HepG2 (cell line): ENCODE data around the gene SIMC1. TPM values are rescaled to one million over a fixed set of nuclear protein-coding genes. Genes with fewer than 3 reads are reported as not detected.

Experiments
- ATAC-seq: fragments of 200-7000 bp; cut with Tn5 transposase; 3 replicates; pipeline ENCODE4 v1.9.1; 2020; ENCODE audit warnings: mild to moderate bottlenecking, moderate library complexity
- BruUV-seq: library from RNA; stranded (reverse); fragments of 400-500 nt; replicated peaks from 2 replicates; lab custom pipeline; 2021; lab: Mats Ljungman, UMichigan
- CTCF ChIA-PET: fragments of 300-600 bp; formaldehyde crosslinking; extraction: SDS; loops from one replicate; lab custom pipeline; 2021; ENCODE audit warnings: low total read pairs, inconsistent platforms, low intra/inter-chr PET ratio; lab: Yijun Ruan, JAX
- POLR2A ChIA-PET: fragments of 350-600 bp; sonication (Branson Sonifier 250); formaldehyde crosslinking; loops from one replicate; lab custom pipeline; 2020; ENCODE audit warnings: antibody characterized with exemption, inconsistent platforms; lab: Yijun Ruan, JAX
- DNase-seq: peaks from one replicate; pipeline ENCODE4 v3.0.0-alpha.2; 2015; ENCODE audit warnings: low spot score
- FAIRE-seq: peaks from 3 replicates; lab custom pipeline; 2011; peaks lifted over from hg19 to GRCh38; lab: Jason Lieb, UNC
- H2AFZ ChIP-seq: one replicate; pipeline ENCODE4 v1.6.1; 2011; ENCODE audit warnings: low read length, inconsistent platforms
- H3K27ac ChIP-seq: fragments of 300-600 bp; 3 replicates; pipeline ENCODE4 v1.8.0; 2011; ENCODE audit warnings: mixed run types, mild to moderate bottlenecking, mixed read lengths, low read length, inconsistent platforms; ENCODE audit not compliant: insufficient read depth; ENCODE audit errors: extremely low read length
- H3K27me3 ChIP-seq, 2 experiments: fragments of 200-600 bp in 1 of 2; 2 replicates in 1 of 2; 3 replicates in 1 of 2; pipeline versions ENCODE4 v1.6.0 to v1.8.0; 2011; ENCODE audit warnings: low read length in 2 of 2, mild to moderate bottlenecking in 2 of 2, moderate library complexity in 2 of 2, inconsistent platforms in 1 of 2; ENCODE audit not compliant: insufficient read depth in 2 of 2, control insufficient read depth in 1 of 2
- H3K36me3 ChIP-seq, 2 experiments: fragments of 200-600 bp in 1 of 2; replicated peaks in 1 of 2; 2 replicates in 1 of 2; 3 replicates in 1 of 2; pipeline versions ENCODE4 v1.5.1 to v1.8.0; 2011; ENCODE audit warnings: low read length in 2 of 2, inconsistent platforms in 1 of 2; ENCODE audit not compliant: insufficient read depth in 2 of 2, control insufficient read depth in 1 of 2
- H3K4me1 ChIP-seq: 2 replicates; pipeline ENCODE4 v1.5.1; 2012; ENCODE audit warnings: low read length, inconsistent platforms; ENCODE audit not compliant: insufficient read depth
- H3K4me2 ChIP-seq: 2 replicates; pipeline ENCODE4 v1.6.0; 2011; ENCODE audit warnings: low read depth, low read length, inconsistent platforms
- H3K4me3 ChIP-seq, 3 experiments: fragments of 200-600 bp in 1 of 3; sonication (generic), shearing (Covaris generic) in 1 of 3; replicated peaks in 1 of 3; 2 replicates each; pipeline ENCODE4 v1.5.1; 2011 to 2016; ENCODE audit warnings: low read length in 3 of 3, inconsistent platforms in 2 of 3, low read depth in 2 of 3, mild to moderate bottlenecking in 2 of 3, control low read depth in 1 of 3, mixed read lengths in 1 of 3; ENCODE audit not compliant: insufficient read depth in 1 of 3
- H3K79me2 ChIP-seq: one replicate; pipeline ENCODE4 v1.6.1; 2011; ENCODE audit warnings: low read length, inconsistent platforms; ENCODE audit not compliant: insufficient read depth
- H3K9ac ChIP-seq: 2 replicates; pipeline ENCODE4 v1.6.0; 2011; ENCODE audit warnings: mild to moderate bottlenecking, low read depth, low read length, inconsistent platforms; ENCODE audit not compliant: insufficient read depth
- H3K9me3 ChIP-seq: 2 replicates; pipeline ENCODE4 v1.5.1; 2012; ENCODE audit warnings: mild to moderate bottlenecking, low read length
- H4K20me1 ChIP-seq: 2 replicates; pipeline ENCODE4 v1.6.0; 2011; ENCODE audit warnings: inconsistent platforms, mild to moderate bottlenecking, low read length, moderate library complexity; ENCODE audit not compliant: insufficient read depth
- ATF7-NPFF ChIP-seq: sonication (generic); formaldehyde crosslinking; IDR thresholded peaks from 2 replicates; pipeline ENCODE4 v1.8.1; 2023; ENCODE audit warnings: mild to moderate bottlenecking, low read depth, missing genetic modification reagents, moderate library complexity
- BRF2 ChIP-seq: sonication (generic); formaldehyde crosslinking; IDR thresholded peaks from 2 replicates; pipeline ENCODE4 v1.8.1; 2022; ENCODE audit warnings: mild to moderate bottlenecking, missing genetic modification reagents
- FOXC1 ChIP-seq: sonication (generic); formaldehyde crosslinking; IDR thresholded peaks from 2 replicates; pipeline ENCODE4 v1.8.0; 2022; ENCODE audit warnings: mild to moderate bottlenecking, missing genetic modification reagents, borderline replicate concordance
- MIER3 ChIP-seq: IDR thresholded peaks from 2 replicates; pipeline ENCODE4 v1.6.1; 2016; ENCODE audit warnings: missing compliant biosample characterization, borderline replicate concordance
- PAF1 ChIP-seq: IDR thresholded peaks from 2 replicates; pipeline ENCODE4 v1.6.1; 2016; ENCODE audit warnings: missing genetic modification reagents, missing compliant biosample characterization
- ZBTB43 ChIP-seq: sonication (generic); formaldehyde crosslinking; conservative IDR thresholded peaks from 2 replicates; pipeline ENCODE4 v1.4.0; 2020; ENCODE audit warnings: missing genetic modification reagents
- ZFP36L1 ChIP-seq: sonication (generic); formaldehyde crosslinking; IDR thresholded peaks from 2 replicates; pipeline ENCODE4 v1.8.0; 2022; ENCODE audit warnings: mild to moderate bottlenecking, missing genetic modification reagents, moderate library complexity
- ZNF354B ChIP-seq: sonication (generic); formaldehyde crosslinking; IDR thresholded peaks from 2 replicates; pipeline ENCODE4 v1.8.0; 2022; ENCODE audit warnings: mild to moderate bottlenecking, missing genetic modification reagents
- ZNF576 ChIP-seq: sonication (generic); formaldehyde crosslinking; IDR thresholded peaks from 2 replicates; pipeline ENCODE4 v1.4.0; 2020; ENCODE audit warnings: mild to moderate bottlenecking, missing genetic modification reagents
- ZNF577 ChIP-seq: sonication (generic); formaldehyde crosslinking; IDR thresholded peaks from 2 replicates; pipeline ENCODE4 v1.4.0; 2020; ENCODE audit warnings: mild to moderate bottlenecking, low read depth, missing genetic modification reagents, borderline replicate concordance
- WGBS: methylation state at CpG from one replicate; pipeline ENCODE4 v1.1.6; 2017; ENCODE audit warnings: low lambda C conversion rate; 5-methylcytosine and 5-hydroxymethylcytosine counted together
- in situ Hi-C: cut with HindIII; loops from 2 replicates; pipeline ENCODE4 v1.10.0; 2017; ENCODE audit warnings: low pct_unique_long_range_greater_than_20kb; ENCODE audit not compliant: extremely low pct_ligation_motif_present
- intact Hi-C: fragments of 100-400 bp; cut with micrococcal nuclease; formaldehyde crosslinking; loops from one replicate; pipeline ENCODE4 v1.10.0; 2022; ENCODE audit not compliant: unreplicated experiment
- polyA plus RNA-seq, 8 experiments: library from polyadenylated mRNA; depleted of rRNA in 3 of 8; stranded (reverse) in 7 of 8; unstranded in 1 of 8; fragments of >200 nt; fragmentation: Illumina TruSeq in 4 of 8; extraction: Trizol in 4 of 8; gene quantifications; 2 replicates each; pipeline versions ENCODE4 v1.2.1 to v1.2.3, GENCODE V29; 2011 to 2016; ENCODE audit warnings: low read depth in 4 of 8, missing spikeins in 1 of 8, mixed read lengths in 1 of 8; ENCODE audit not compliant: insufficient read depth in 1 of 8
- total RNA-seq, 5 experiments: library from RNA; depleted of rRNA; stranded (reverse); fragments of >200 nt; fragmentation: Illumina TruSeq; extraction: Trizol; gene quantifications; 2 replicates each; pipeline ENCODE4 v1.2.3, GENCODE V29; 2016; ENCODE audit warnings: low read depth in 1 of 5

Gene SIMC1
- total and polyA plus RNA-seq, 2 of the 13 experiments (the other 11 are each of a cell fraction or from before 2014, with no cell fraction given): 5.4 to 6.8 TPM

- FAIRE-seq (no peak), DNase-seq (no peak), ATAC-seq (no peak)
- no peak overlapping the region for H3K4me2 ChIP-seq
- in situ Hi-C loops: no loop called here
- intact Hi-C loops: no loop called here
- no peaks in the 10 kb centered on the region for H3K27me3 ChIP-seq
- no peaks in the 10 kb centered on the region for H3K9me3 ChIP-seq
- H3K4me3 ChIP-seq: no peak overlapping the region
- ChIA-PET CTCF (no interaction called here), POLR2A (interaction anchor here (0.8 kb wide), 1 partner anchor 41 kb away, joined by 3 read pairs; the partner anchor contains the start of gene KIAA1191)
- TF ChIP-seq ZNF576 (no peak), FOXC1 (CRISPR knock-in tag) (no peak), ZNF577 (CRISPR knock-in tag) (no peak), ZFP36L1 (no peak), ATF7-NPFF (CRISPR knock-in tag) (no peak), BRF2 (no peak), ZNF354B (CRISPR knock-in tag) (no peak), ZBTB43 (CRISPR knock-in tag) (no peak), MIER3 (CRISPR knock-in tag) (no peak), PAF1 (CRISPR knock-in tag) (no peak)
- H3K36me3 ChIP-seq: peaks cover 0 to 11% of the 10 kb centered on the region in 2 experiments; a peak in 3 of 5 replicates
- no peak overlapping the region for H3K27ac ChIP-seq
- no peak overlapping the region for H3K9ac ChIP-seq
- no peaks in the 10 kb centered on the region for H3K79me2 ChIP-seq
- BruUV-seq: no TSS peak
- no peaks in the 10 kb centered on the region for H3K4me1 ChIP-seq
- WGBS: 100% methylated on average over 3 of the region's 3 CpGs
- H4K20me1 ChIP-seq: no peaks in the 10 kb centered on the region
- no peak overlapping the region for H2AFZ ChIP-seq
Measured at GRCh38 chr5:176320577-176320976, 82.4 kb downstream of the SIMC1 start.
